Epithelial cell of proximal tubule (primary cell): ENCODE measurements around the gene RNASET2. TPM values are rescaled to one million over a fixed set of nuclear protein-coding genes. Genes with fewer than 3 reads are reported as not detected.

Experiments
- DNase-seq: peaks from one replicate; pipeline ENCODE4 v3.0.0-alpha.2; 2011; ENCODE audit warnings: low read depth
- H3K4me3 ChIP-seq: 2 replicates; pipeline ENCODE4 v1.5.1; 2011; ENCODE audit warnings: low read depth, mild to moderate bottlenecking, low read length
- total RNA-seq: library from RNA; depleted of rRNA; stranded (reverse); fragments of >200 nt; gene quantifications from 2 replicates; pipeline ENCODE4 v1.2.3, GENCODE V29; 2015
- TF ChIP-seq, protein P1 (sequence below): conservative IDR thresholded peaks from 2 replicates; pipeline ENCODE4 v1.5.1; 2012; ENCODE audit warnings: low read depth, mild to moderate bottlenecking, low read length

RNASET2 gene
- total RNA-seq, 1 donor from 2014 or later: 358 TPM

DNA sequence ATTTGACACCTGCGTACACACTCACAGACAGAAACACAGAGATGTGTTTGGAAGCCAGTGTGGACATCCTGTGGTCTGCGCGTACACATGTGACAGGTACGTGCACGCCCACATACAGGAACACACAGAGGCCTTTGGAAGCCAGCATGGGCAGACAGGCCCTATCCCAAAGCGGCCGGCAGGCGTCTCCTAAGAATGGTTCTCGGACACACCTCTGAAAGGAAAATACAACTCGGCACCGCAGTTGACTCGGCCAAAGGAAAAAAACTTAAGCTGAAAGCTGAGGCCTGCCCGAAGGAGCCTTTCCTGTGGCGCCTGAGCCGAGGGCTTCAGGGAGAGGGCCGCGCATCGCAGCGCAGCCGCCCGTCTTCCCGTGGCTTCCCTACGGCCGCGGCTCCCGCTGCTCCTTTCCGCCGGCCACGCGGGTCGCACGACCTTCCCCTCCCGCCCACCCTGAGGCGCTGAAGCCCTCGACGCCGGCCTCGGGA, 41.5 kb upstream of the RNASET2 start:
- peak overlapping the region; percentile 95 for H3K4me3 ChIP-seq
- TF ChIP-seq, protein P1, sequence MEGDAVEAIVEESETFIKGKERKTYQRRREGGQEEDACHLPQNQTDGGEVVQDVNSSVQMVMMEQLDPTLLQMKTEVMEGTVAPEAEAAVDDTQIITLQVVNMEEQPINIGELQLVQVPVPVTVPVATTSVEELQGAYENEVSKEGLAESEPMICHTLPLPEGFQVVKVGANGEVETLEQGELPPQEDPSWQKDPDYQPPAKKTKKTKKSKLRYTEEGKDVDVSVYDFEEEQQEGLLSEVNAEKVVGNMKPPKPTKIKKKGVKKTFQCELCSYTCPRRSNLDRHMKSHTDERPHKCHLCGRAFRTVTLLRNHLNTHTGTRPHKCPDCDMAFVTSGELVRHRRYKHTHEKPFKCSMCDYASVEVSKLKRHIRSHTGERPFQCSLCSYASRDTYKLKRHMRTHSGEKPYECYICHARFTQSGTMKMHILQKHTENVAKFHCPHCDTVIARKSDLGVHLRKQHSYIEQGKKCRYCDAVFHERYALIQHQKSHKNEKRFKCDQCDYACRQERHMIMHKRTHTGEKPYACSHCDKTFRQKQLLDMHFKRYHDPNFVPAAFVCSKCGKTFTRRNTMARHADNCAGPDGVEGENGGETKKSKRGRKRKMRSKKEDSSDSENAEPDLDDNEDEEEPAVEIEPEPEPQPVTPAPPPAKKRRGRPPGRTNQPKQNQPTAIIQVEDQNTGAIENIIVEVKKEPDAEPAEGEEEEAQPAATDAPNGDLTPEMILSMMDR: peak; percentile 64
- peak; percentile 48 for DNase-seq

- DNase-seq: no peak
- peak overlapping the region; percentile 95 for H3K4me3 ChIP-seq
- TF ChIP-seq, protein P1: no peak
Measured at GRCh38 chr6:166997348-166997747, 41.0 kb upstream of the RNASET2 start.

GRCh38 chr6:166996406-166996805, 40.1 kb upstream of the RNASET2 start:
- DNase-seq: no peak
- no peak overlapping the region for H3K4me3 ChIP-seq
- TF ChIP-seq, protein P1: no peak

DNA sequence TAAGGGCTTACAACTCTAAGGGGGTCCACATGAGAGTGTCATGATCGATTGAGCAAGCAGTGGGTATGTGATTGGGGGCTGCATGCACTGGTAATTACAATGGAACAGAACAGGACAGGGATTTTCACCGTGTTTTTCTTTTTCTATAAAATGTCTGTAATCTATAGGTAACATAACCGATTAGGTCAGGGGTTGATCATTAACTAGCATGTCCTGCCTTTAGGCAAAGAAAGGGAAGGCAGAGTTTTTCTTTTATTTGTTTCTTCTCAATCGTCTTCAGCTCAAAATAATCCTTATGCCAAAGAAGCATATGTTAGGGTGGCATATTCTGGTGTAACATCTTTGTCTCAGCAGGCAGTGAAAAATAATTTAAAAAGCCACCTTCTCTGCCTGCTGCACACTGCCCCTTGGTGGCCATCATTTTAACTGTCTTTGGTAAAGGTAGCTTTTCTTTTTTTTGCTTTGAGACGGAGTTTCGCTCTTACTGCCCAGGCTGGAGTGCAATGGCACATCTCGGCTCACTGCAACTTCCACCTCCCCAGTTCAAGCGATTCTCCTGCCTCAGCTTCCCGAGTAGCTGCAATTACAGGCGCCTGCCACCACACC, 33.2 kb upstream of the RNASET2 start:
- peak; percentile 9 for DNase-seq
- TF ChIP-seq, protein P1: peak; percentile 67
- H3K4me3 ChIP-seq: no peak overlapping the region

GRCh38 chr6:166988674-166989201, 32.4 kb upstream of the RNASET2 start:
- no peak overlapping the region for H3K4me3 ChIP-seq
- DNase-seq: no peak
- TF ChIP-seq, protein P1: no peak

GRCh38 chr6:166987930-166988329, 31.6 kb upstream of the RNASET2 start:
- H3K4me3 ChIP-seq: no peak overlapping the region
- no peak for DNase-seq
- TF ChIP-seq, protein P1: no peak

- TF ChIP-seq, protein P1: no peak
- DNase-seq: no peak
- no peak overlapping the region for H3K4me3 ChIP-seq
Measured at GRCh38 chr6:166987448-166987847, 31.1 kb upstream of the RNASET2 start.
